HCT116 (cell line): ENCODE data around the gene IFITM10. TPM values are rescaled to one million over a fixed set of nuclear protein-coding genes. Genes with fewer than 3 reads are reported as not detected.

Source experiments
- ATAC-seq: fragments of 200-7000 bp; cut with Tn5 transposase; 2 replicates; pipeline ENCODE4 v1.9.1; 2020; ENCODE audit warnings: mild to moderate bottlenecking, moderate library complexity
- BruUV-seq: library from RNA; stranded (reverse); fragments of 400-500 nt; replicated peaks from 2 replicates; lab custom pipeline; 2021; lab: Mats Ljungman, UMichigan
- CTCF ChIA-PET: fragments of 300-600 bp; sonication (Branson Sonifier 250); formaldehyde crosslinking; loops from one replicate; lab custom pipeline; 2021; ENCODE audit warnings: antibody characterized with exemption; lab: Charles Lee
- POLR2A ChIA-PET: fragments of 300-600, 350-600 bp; sonication (Branson Sonifier 250); formaldehyde crosslinking; loops from one replicate; lab custom pipeline; 2021; ENCODE audit warnings: antibody characterized with exemption; lab: Charles Lee
- RAD21 ChIA-PET, 2 experiments: fragments of 300-600 bp; sonication (Branson Sonifier 250); formaldehyde crosslinking; loops; one replicate each; lab custom pipeline; 2023; ENCODE audit warnings: low total read pairs in 2 of 2; ENCODE audit not compliant: uncharacterized antibody in 2 of 2, unreplicated experiment in 2 of 2, low non-redundant PET in 1 of 2; lab: Charles Lee
- DNase-seq: peaks from one replicate; pipeline ENCODE4 v3.0.0-alpha.2; 2010; ENCODE audit warnings: low read depth, low spot score
- H2AFZ ChIP-seq: fragments of 200-600 bp; shearing (Covaris generic), sonication (generic); 2 replicates; pipeline ENCODE4 v1.6.1; 2017; ENCODE audit warnings: low read depth, mixed run types, mixed read lengths, antibody characterized with exemption, low read length; ENCODE audit not compliant: poor library complexity, severe bottlenecking
- H3K27ac ChIP-seq: 2 replicates; pipeline ENCODE4 v1.5.1; 2012; ENCODE audit warnings: low read depth, low read length
- H3K27me3 ChIP-seq: fragments of 200-600 bp; sonication (generic); 2 replicates; pipeline ENCODE4 v1.6.1; 2016; ENCODE audit warnings: mixed run types, low read length, mixed read lengths; ENCODE audit not compliant: insufficient read depth
- H3K36me3 ChIP-seq, 2 experiments: fragments of 200-500 bp in 1 of 2; fragments of 200-600 bp in 1 of 2; sonication (Bioruptor generic) in 1 of 2; sonication (generic) in 1 of 2; 2 replicates each; pipeline versions ENCODE4 v1.5.1 to v1.6.1; 2014 to 2016; ENCODE audit warnings: low read length in 2 of 2, inconsistent platforms in 1 of 2, mixed read lengths in 1 of 2, mixed run types in 1 of 2; ENCODE audit not compliant: insufficient read depth in 2 of 2, control insufficient read depth in 1 of 2
- H3K4me1 ChIP-seq, 2 experiments: fragments of 200-600 bp in 1 of 2; sonication (generic) in 1 of 2; 2 replicates each; pipeline versions ENCODE4 v1.5.1 to v1.6.1; 2012 to 2017; ENCODE audit warnings: low read length in 2 of 2, inconsistent platforms in 1 of 2, mild to moderate bottlenecking in 1 of 2, mixed read lengths in 1 of 2, mixed run types in 1 of 2, moderate library complexity in 1 of 2; ENCODE audit not compliant: insufficient read depth in 2 of 2, control insufficient read depth in 1 of 2
- H3K4me2 ChIP-seq: fragments of 200-600 bp; sonication (generic); 2 replicates; pipeline ENCODE4 v1.6.1; 2017; ENCODE audit warnings: mixed run types, low read length, mixed read lengths
- H3K4me3 ChIP-seq, 2 experiments: fragments of 200-600 bp in 1 of 2; sonication (generic) in 1 of 2; replicated peaks in 1 of 2; 2 replicates each; pipeline ENCODE4 v1.5.1; 2011 to 2016; ENCODE audit warnings: low read length in 2 of 2, control low read depth in 1 of 2, low read depth in 1 of 2, mild to moderate bottlenecking in 1 of 2, mixed read lengths in 1 of 2, mixed run types in 1 of 2
- H3K79me2 ChIP-seq: fragments of 200-600 bp; sonication (generic); 2 replicates; pipeline ENCODE4 v1.6.1; 2017; ENCODE audit warnings: mild to moderate bottlenecking, mixed run types, low read length, moderate library complexity, mixed read lengths; ENCODE audit not compliant: insufficient read depth
- H3K9ac ChIP-seq: fragments of 200-600 bp; sonication (generic); 2 replicates; pipeline ENCODE4 v1.6.1; 2016; ENCODE audit warnings: low read length, mixed read lengths
- H3K9me2 ChIP-seq: fragments of 200-600 bp; sonication (generic), shearing (Covaris generic); 2 replicates; pipeline ENCODE4 v1.6.1; 2017; ENCODE audit warnings: mixed run types, mild to moderate bottlenecking, moderate library complexity; ENCODE audit not compliant: insufficient read depth
- H3K9me3 ChIP-seq, 2 experiments: fragments of 200-500 bp in 1 of 2; fragments of 200-600 bp in 1 of 2; sonication (Bioruptor generic) in 1 of 2; sonication (generic) in 1 of 2; 2 replicates each; pipeline ENCODE4 v1.6.1; 2014 to 2017; ENCODE audit warnings: low read length in 2 of 2, mixed read lengths in 2 of 2, inconsistent platforms in 1 of 2, low read depth in 1 of 2, mild to moderate bottlenecking in 1 of 2, mixed run types in 1 of 2, moderate library complexity in 1 of 2; ENCODE audit not compliant: control insufficient read depth in 1 of 2, insufficient read depth in 1 of 2
- H4K20me1 ChIP-seq: fragments of 200-600 bp; sonication (generic), shearing (Covaris generic); 2 replicates; pipeline ENCODE4 v1.6.1; 2017; ENCODE audit warnings: mixed run types, mild to moderate bottlenecking, moderate library complexity; ENCODE audit not compliant: insufficient read depth
- ATF3 ChIP-seq: IDR thresholded peaks from 2 replicates; pipeline ENCODE4 v1.6.1; 2012
- CBX3 ChIP-seq: IDR thresholded peaks from 2 replicates; pipeline ENCODE4 v1.6.1; 2012; ENCODE audit warnings: low read depth
- CEBPB ChIP-seq: IDR thresholded peaks from 2 replicates; pipeline ENCODE4 v1.6.1; 2012; ENCODE audit warnings: low read depth
- CTCF ChIP-seq, 3 experiments: fragments of 200-600 bp in 1 of 3; sonication (generic) in 1 of 3; IDR thresholded peaks in 2 of 3; conservative IDR thresholded peaks in 1 of 3; 2 replicates each; pipeline ENCODE4 v1.5.1; 2012 to 2017; ENCODE audit warnings: low read depth in 2 of 3, low read length in 2 of 3, antibody characterized with exemption in 1 of 3, borderline replicate concordance in 1 of 3, control low read depth in 1 of 3, mild to moderate bottlenecking in 1 of 3, mixed read lengths in 1 of 3, mixed run types in 1 of 3, moderate library complexity in 1 of 3; ENCODE audit not compliant: insufficient read depth in 1 of 3
- EGR1 ChIP-seq: IDR thresholded peaks from 2 replicates; pipeline ENCODE4 v1.6.1; 2012; ENCODE audit warnings: low read depth
- ELF1 ChIP-seq: IDR thresholded peaks from 2 replicates; pipeline ENCODE4 v1.6.1; 2012; ENCODE audit warnings: low read depth, borderline replicate concordance
- EZH2 ChIP-seq: fragments of 200-600 bp; sonication (generic); IDR thresholded peaks from 2 replicates; pipeline ENCODE4 v1.6.1; 2017; ENCODE audit warnings: antibody characterized with exemption, mixed run types
- EZH2phosphoT487 ChIP-seq: fragments of 200-600 bp; IDR thresholded peaks from 2 replicates; pipeline ENCODE4 v1.6.1; 2018; ENCODE audit warnings: antibody characterized with exemption, borderline replicate concordance
- JUND ChIP-seq: IDR thresholded peaks from 2 replicates; pipeline ENCODE4 v1.6.1; 2012
- MAX ChIP-seq: IDR thresholded peaks from 2 replicates; pipeline ENCODE4 v1.6.1; 2012
- POLR2A ChIP-seq: IDR thresholded peaks from 2 replicates; pipeline ENCODE4 v1.7.0; 2011; ENCODE audit warnings: borderline replicate concordance; ENCODE audit not compliant: insufficient read depth, insufficient read length; ENCODE audit errors: extremely low read depth
- POLR2AphosphoS5 ChIP-seq: IDR thresholded peaks from 2 replicates; pipeline ENCODE4 v1.6.1; 2011; ENCODE audit warnings: mild to moderate bottlenecking, low read depth, low read length, moderate library complexity
- RAD21 ChIP-seq: IDR thresholded peaks from 2 replicates; pipeline ENCODE4 v1.6.1; 2012; ENCODE audit warnings: low read depth, mild to moderate bottlenecking
- REST ChIP-seq: IDR thresholded peaks from 2 replicates; pipeline ENCODE4 v1.6.1; 2012; ENCODE audit warnings: low read depth
- SIN3A ChIP-seq: IDR thresholded peaks from 2 replicates; pipeline ENCODE4 v1.6.1; 2012; ENCODE audit warnings: low read depth
- SRF ChIP-seq: IDR thresholded peaks from 2 replicates; pipeline ENCODE4 v1.6.1; 2012; ENCODE audit warnings: low read depth
- ZBTB33 ChIP-seq: IDR thresholded peaks from 2 replicates; pipeline ENCODE4 v1.6.1; 2011; ENCODE audit warnings: mild to moderate bottlenecking, low read length, moderate library complexity; ENCODE audit not compliant: insufficient replicate concordance; ENCODE audit errors: extremely low read depth
- ZFX ChIP-seq: fragments of 450-650 bp; IDR thresholded peaks from 2 replicates; pipeline ENCODE4 v1.6.1; 2017
- ZNF274 ChIP-seq: fragments of 200-500 bp; sonication (Bioruptor generic); IDR thresholded peaks from 2 replicates; pipeline ENCODE4 v1.6.1; 2014; ENCODE audit warnings: mild to moderate bottlenecking, low read depth, low read length, inconsistent platforms
- intact Hi-C: fragments of 100-400 bp; cut with micrococcal nuclease; formaldehyde crosslinking; loops from 2 replicates; pipeline ENCODE4 v1.10.0; 2022
- total RNA-seq: library from RNA; stranded (reverse); gene quantifications from one replicate; pipeline ENCODE4 v1.2.1, GENCODE V29; 2021; ENCODE audit not compliant: unreplicated experiment

Gene IFITM10
- total RNA-seq, 1 experiment from 2014 or later: 1.9 TPM

- CTCF ChIA-PET: no interaction called here
- no TSS peak for BruUV-seq
- POLR2A ChIA-PET: no interaction called here
- Histone ChIP-seq H3K79me2 (peaks cover 9% of the 10 kb centered on the region; the same call in 1 of the 2 replicates), H3K9ac (no peak overlapping the region), H3K27me3 (no peaks in the 10 kb centered on the region), H3K4me1 (peaks cover 22 to 49% of the 10 kb centered on the region in 2 experiments), H3K36me3 (no peaks in the 10 kb centered on the region), H3K9me2 (no peaks in the 10 kb centered on the region), H3K9me3 (no peaks in the 10 kb centered on the region), H3K4me3 (no peak overlapping the region), H3K27ac (no peak overlapping the region), H4K20me1 (no peaks in the 10 kb centered on the region), H2AFZ (no peak overlapping the region), H3K4me2 (no peak overlapping the region)
- RAD21 ChIA-PET: no interaction called here
- TF ChIP-seq JUND (no peak), ATF3 (no peak), CTCF (IDR thresholded peaks at IDR 0.05 in 2 of 3, conservative IDR thresholded peaks at IDR 0.05 in 1 of 3; ENCODE audit: borderline replicate concordance in 1 of 3, insufficient read depth in 1 of 3, low read depth in 2 of 3, low read length in 2 of 3) (no peak), EGR1 (no peak), CEBPB (no peak), ELF1 (no peak), POLR2AphosphoS5 (no peak), RAD21 (no peak), EZH2 (no peak), ZNF274 (no peak), EZH2phosphoT487 (no peak), REST (no peak), CBX3 (no peak), SIN3A (no peak), ZFX (no peak), POLR2A (no peak), SRF (no peak), MAX (no peak), ZBTB33 (no peak)
- intact Hi-C loops: no loop called here
- DNase-seq: no peak
- no peak for ATAC-seq
These were observed 17.2 kb upstream of the IFITM10 start for GRCh38 chr11:1767399-1768140.
